Karpas-422 (cell line): ENCODE results near the gene SEMA3A. TPM values are rescaled to one million over a fixed set of nuclear protein-coding genes. Genes with fewer than 3 reads are reported as not detected.

Experiments
- DNase-seq: peaks from one replicate; pipeline ENCODE4 v3.0.0-alpha.2; 2015
- H2AFZ ChIP-seq: fragments of 200-600 bp; sonication (generic); 2 replicates; pipeline ENCODE4 v1.6.1; 2014; ENCODE audit warnings: antibody characterized with exemption, low read length, mixed read lengths
- H3K27ac ChIP-seq: fragments of 200-600 bp; sonication (generic); 2 replicates; pipeline ENCODE4 v1.5.1; 2014; ENCODE audit warnings: mild to moderate bottlenecking, low read length, moderate library complexity
- H3K27me3 ChIP-seq: fragments of 200-600 bp; sonication (generic); 2 replicates; pipeline ENCODE4 v1.6.1; 2014; ENCODE audit warnings: low read length, mixed read lengths
- H3K36me3 ChIP-seq: fragments of 200-600 bp; sonication (generic); 2 replicates; pipeline ENCODE4 v1.6.1; 2014; ENCODE audit warnings: low read length, mixed read lengths; ENCODE audit not compliant: insufficient read depth
- H3K4me1 ChIP-seq: fragments of 200-600 bp; sonication (generic); 2 replicates; pipeline ENCODE4 v1.6.1; 2014; ENCODE audit warnings: mild to moderate bottlenecking, low read length, mixed read lengths
- H3K4me2 ChIP-seq: fragments of 200-600 bp; sonication (generic); 2 replicates; pipeline ENCODE4 v1.6.1; 2014; ENCODE audit warnings: low read length, low read depth, mild to moderate bottlenecking; ENCODE audit not compliant: poor library complexity, severe bottlenecking
- H3K4me3 ChIP-seq: fragments of 200-600 bp; sonication (generic); 2 replicates; pipeline ENCODE4 v1.5.1; 2014; ENCODE audit warnings: mild to moderate bottlenecking, antibody characterized with exemption, low read length, mixed read lengths
- H3K79me2 ChIP-seq: fragments of 200-600 bp; sonication (generic); 2 replicates; pipeline ENCODE4 v1.6.1; 2014; ENCODE audit warnings: mild to moderate bottlenecking, low read length, mixed read lengths
- H3K9ac ChIP-seq: fragments of 200-600 bp; sonication (generic); 2 replicates; pipeline ENCODE4 v1.6.0; 2014; ENCODE audit warnings: low read length
- H3K9me2 ChIP-seq: fragments of 200-600 bp; sonication (generic), shearing (Covaris generic); replicated peaks from 2 replicates; pipeline ENCODE4 v1.6.0; 2014; ENCODE audit warnings: mild to moderate bottlenecking, low read length, moderate library complexity; ENCODE audit not compliant: insufficient read depth
- H3K9me3 ChIP-seq: fragments of 300-700, 200-600 bp; sonication (generic); 2 replicates; pipeline ENCODE4 v1.6.1; 2014; ENCODE audit warnings: low read length, mixed read lengths
- H4K20me1 ChIP-seq: fragments of 200-600 bp; sonication (generic); 2 replicates; pipeline ENCODE4 v1.6.1; 2014; ENCODE audit warnings: mild to moderate bottlenecking, antibody characterized with exemption, low read length, low read depth; ENCODE audit not compliant: insufficient read depth
- total RNA-seq: library from RNA; depleted of rRNA; stranded (reverse); fragments of >200 nt; shearing (Covaris generic); gene quantifications from 2 replicates; pipeline ENCODE4 v1.2.3, GENCODE V29; 2014; ENCODE audit warnings: low replicate concordance

The SEMA3A gene
- total RNA-seq, 1 experiment from 2014 or later, result not detected

GRCh38 chr7:84095971-84096370 lies 98.6 kb downstream of the SEMA3A start:
- Histone ChIP-seq H3K4me1 (no peaks in the 10 kb centered on the region), H3K79me2 (no peaks in the 10 kb centered on the region), H2AFZ (no peak overlapping the region), H3K9me3 (peaks cover 35% of the 10 kb centered on the region; the same call in 1 of the 2 replicates), H3K4me2 (no peak overlapping the region), H3K27ac (no peak overlapping the region), H3K27me3 (no peaks in the 10 kb centered on the region), H3K36me3 (no peaks in the 10 kb centered on the region), H4K20me1 (no peaks in the 10 kb centered on the region), H3K9ac (no peak overlapping the region), H3K4me3 (no peak overlapping the region), H3K9me2 (no peaks in the 10 kb centered on the region)
- DNase-seq, result no peak

- no peak overlapping the region for H3K9ac ChIP-seq
- no peak overlapping the region for H3K4me2 ChIP-seq
- H3K4me3 ChIP-seq, result no peak overlapping the region
- H2AFZ ChIP-seq, result no peak overlapping the region
- no peaks in the 10 kb centered on the region for H3K4me1 ChIP-seq
- H3K79me2 ChIP-seq, result no peaks in the 10 kb centered on the region
- DNase-seq, result no peak
- no peaks in the 10 kb centered on the region for H3K9me2 ChIP-seq
- H3K27ac ChIP-seq, result no peak overlapping the region
- no peaks in the 10 kb centered on the region for H3K27me3 ChIP-seq
- no peaks in the 10 kb centered on the region for H4K20me1 ChIP-seq
- H3K36me3 ChIP-seq, result no peaks in the 10 kb centered on the region
- peaks cover 20% of the 10 kb centered on the region for H3K9me3 ChIP-seq
Measured at GRCh38 chr7:84092207-84092606, 102.4 kb downstream of the SEMA3A start.

GRCh38 chr7:84091318-84091717 lies 103.3 kb downstream of the SEMA3A start:
- DNase-seq, result no peak
- no peak overlapping the region for H2AFZ ChIP-seq

GRCh38 chr7:84088802-84089201 lies 105.8 kb downstream of the SEMA3A start:
- Histone ChIP-seq H3K27me3 (no peaks in the 10 kb centered on the region), H3K79me2 (no peaks in the 10 kb centered on the region)
- no peak for DNase-seq

More at GRCh38 chr7:84091318-84091717, 103.3 kb downstream of the SEMA3A start:
- Histone ChIP-seq H3K4me3 (no peak overlapping the region), H3K9me2 (no peaks in the 10 kb centered on the region), H3K4me2 (no peak overlapping the region), H3K9me3 (peaks cover 15% of the 10 kb centered on the region), H4K20me1 (no peaks in the 10 kb centered on the region), H3K4me1 (no peaks in the 10 kb centered on the region), H3K27ac (no peak overlapping the region), H3K27me3 (no peaks in the 10 kb centered on the region), H3K9ac (no peak overlapping the region), H3K36me3 (no peaks in the 10 kb centered on the region), H3K79me2 (no peaks in the 10 kb centered on the region)

GRCh38 chr7:84085998-84086397 lies 108.6 kb downstream of the SEMA3A start:
- no peaks in the 10 kb centered on the region for H3K27me3 ChIP-seq
- no peaks in the 10 kb centered on the region for H3K4me1 ChIP-seq
- no peaks in the 10 kb centered on the region for H3K79me2 ChIP-seq
- H3K9me3 ChIP-seq, result peaks cover 14% of the 10 kb centered on the region
- H3K27ac ChIP-seq, result no peak overlapping the region
- no peaks in the 10 kb centered on the region for H3K36me3 ChIP-seq
- no peak overlapping the region for H2AFZ ChIP-seq
- no peaks in the 10 kb centered on the region for H4K20me1 ChIP-seq
- DNase-seq, result no peak
- no peak overlapping the region for H3K9ac ChIP-seq
- H3K9me2 ChIP-seq, result no peaks in the 10 kb centered on the region
- no peak overlapping the region for H3K4me2 ChIP-seq
- H3K4me3 ChIP-seq, result no peak overlapping the region

More at GRCh38 chr7:84088802-84089201, 105.8 kb downstream of the SEMA3A start:
- H3K9ac ChIP-seq, result no peak overlapping the region
- no peaks in the 10 kb centered on the region for H4K20me1 ChIP-seq
- H3K9me3 ChIP-seq, result peaks cover 19% of the 10 kb centered on the region
- no peaks in the 10 kb centered on the region for H3K36me3 ChIP-seq
- no peaks in the 10 kb centered on the region for H3K9me2 ChIP-seq
- no peak overlapping the region for H3K4me2 ChIP-seq
- H2AFZ ChIP-seq, result no peak overlapping the region
- H3K4me3 ChIP-seq, result no peak overlapping the region
- no peaks in the 10 kb centered on the region for H3K4me1 ChIP-seq
- no peak overlapping the region for H3K27ac ChIP-seq

- H3K9ac ChIP-seq, result no peak overlapping the region
- H3K4me2 ChIP-seq, result no peak overlapping the region
- H2AFZ ChIP-seq, result no peak overlapping the region
- H3K9me2 ChIP-seq, result no peaks in the 10 kb centered on the region
- no peaks in the 10 kb centered on the region for H3K79me2 ChIP-seq
- H3K4me1 ChIP-seq, result no peaks in the 10 kb centered on the region
- H4K20me1 ChIP-seq, result no peaks in the 10 kb centered on the region
- no peak overlapping the region for H3K27ac ChIP-seq
- H3K27me3 ChIP-seq, result no peaks in the 10 kb centered on the region
- no peak for DNase-seq
- peaks cover 14% of the 10 kb centered on the region for H3K9me3 ChIP-seq
- no peak overlapping the region for H3K4me3 ChIP-seq
- no peaks in the 10 kb centered on the region for H3K36me3 ChIP-seq
Measured at GRCh38 chr7:84085147-84085546, 109.4 kb downstream of the SEMA3A start.

GRCh38 chr7:84083846-84084245 lies 110.7 kb downstream of the SEMA3A start:
- DNase-seq, result no peak
- no peak overlapping the region for H2AFZ ChIP-seq
- no peaks in the 10 kb centered on the region for H3K79me2 ChIP-seq
- H3K27ac ChIP-seq, result no peak overlapping the region
- H3K4me2 ChIP-seq, result no peak overlapping the region
- peaks cover 13% of the 10 kb centered on the region for H3K9me3 ChIP-seq
- no peaks in the 10 kb centered on the region for H3K27me3 ChIP-seq
- no peak overlapping the region for H3K4me3 ChIP-seq
- H3K4me1 ChIP-seq, result no peaks in the 10 kb centered on the region
- no peaks in the 10 kb centered on the region for H4K20me1 ChIP-seq
- H3K9ac ChIP-seq, result no peak overlapping the region
- no peaks in the 10 kb centered on the region for H3K9me2 ChIP-seq
- H3K36me3 ChIP-seq, result no peaks in the 10 kb centered on the region

GRCh38 chr7:84081973-84082522 lies 112.5 kb downstream of the SEMA3A start:
- no peak overlapping the region for H3K9ac ChIP-seq
- H3K27me3 ChIP-seq, result no peaks in the 10 kb centered on the region
- no peaks in the 10 kb centered on the region for H3K79me2 ChIP-seq
- H3K9me3 ChIP-seq, result peaks cover 12% of the 10 kb centered on the region
- H3K4me2 ChIP-seq, result no peak overlapping the region
- no peaks in the 10 kb centered on the region for H3K36me3 ChIP-seq
- no peak overlapping the region for H2AFZ ChIP-seq
- H4K20me1 ChIP-seq, result no peaks in the 10 kb centered on the region
- H3K4me1 ChIP-seq, result no peaks in the 10 kb centered on the region
- no peak overlapping the region for H3K4me3 ChIP-seq
- H3K9me2 ChIP-seq, result no peaks in the 10 kb centered on the region
- H3K27ac ChIP-seq, result no peak overlapping the region
- no peak for DNase-seq
